Measurements from ENCODE around the gene OR8B4. TPM values are rescaled to one million over a fixed set of nuclear protein-coding genes. Genes with fewer than 3 reads are reported as not detected.

The OR8B4 gene
- total RNA-seq, 1 experiment from 2014 or later, result not detected

DNA sequence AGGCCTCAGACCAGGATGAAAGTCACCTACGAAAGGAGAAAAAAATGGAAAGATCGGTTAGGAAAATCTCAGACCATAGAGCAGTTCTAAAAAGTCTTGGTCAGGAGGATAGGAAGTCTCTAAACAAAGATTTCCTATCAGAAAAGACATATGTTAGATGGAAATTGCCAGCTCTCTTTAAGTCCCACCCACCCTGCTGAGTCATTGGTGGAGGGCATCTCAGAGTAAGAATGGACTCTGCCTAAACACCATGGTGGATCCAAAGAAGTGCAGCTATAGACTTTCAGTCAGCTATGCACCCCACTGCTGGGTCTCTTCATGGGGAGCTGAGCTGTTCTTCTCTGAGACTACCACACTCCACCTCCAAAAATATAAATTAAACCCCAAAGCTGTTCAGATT, 44.1 kb downstream of the OR8B4 start:
- no peaks in the 10 kb centered on the region for H3K4me1 ChIP-seq (ENCODE audit: insufficient read depth, low read length, poor library complexity, severe bottlenecking)
- ChIA-PET CTCF (no interaction called here), POLR2A (ENCODE audit: low non-redundant PET) (no interaction called here)
- DNase-seq (ENCODE audit: low spot score), result peak; percentile 24
- no peaks in the 10 kb centered on the region for H3K9me3 ChIP-seq (ENCODE audit: low read depth, low read length, poor library complexity, severe bottlenecking)
- intact Hi-C loops (cut with micrococcal nuclease; ENCODE audit: unreplicated experiment), result no loop called here
- H3K36me3 ChIP-seq (ENCODE audit: insufficient read depth, low read length, poor library complexity, severe bottlenecking), result no peaks in the 10 kb centered on the region
- H3K27me3 ChIP-seq (replicated peaks; ENCODE audit: insufficient read depth, low read depth, low read length, poor library complexity), result no peaks in the 10 kb centered on the region
- no peak overlapping the region for H3K27ac ChIP-seq (ENCODE audit: low read depth, low read length, poor library complexity, severe bottlenecking)
- TF ChIP-seq, protein P1, sequence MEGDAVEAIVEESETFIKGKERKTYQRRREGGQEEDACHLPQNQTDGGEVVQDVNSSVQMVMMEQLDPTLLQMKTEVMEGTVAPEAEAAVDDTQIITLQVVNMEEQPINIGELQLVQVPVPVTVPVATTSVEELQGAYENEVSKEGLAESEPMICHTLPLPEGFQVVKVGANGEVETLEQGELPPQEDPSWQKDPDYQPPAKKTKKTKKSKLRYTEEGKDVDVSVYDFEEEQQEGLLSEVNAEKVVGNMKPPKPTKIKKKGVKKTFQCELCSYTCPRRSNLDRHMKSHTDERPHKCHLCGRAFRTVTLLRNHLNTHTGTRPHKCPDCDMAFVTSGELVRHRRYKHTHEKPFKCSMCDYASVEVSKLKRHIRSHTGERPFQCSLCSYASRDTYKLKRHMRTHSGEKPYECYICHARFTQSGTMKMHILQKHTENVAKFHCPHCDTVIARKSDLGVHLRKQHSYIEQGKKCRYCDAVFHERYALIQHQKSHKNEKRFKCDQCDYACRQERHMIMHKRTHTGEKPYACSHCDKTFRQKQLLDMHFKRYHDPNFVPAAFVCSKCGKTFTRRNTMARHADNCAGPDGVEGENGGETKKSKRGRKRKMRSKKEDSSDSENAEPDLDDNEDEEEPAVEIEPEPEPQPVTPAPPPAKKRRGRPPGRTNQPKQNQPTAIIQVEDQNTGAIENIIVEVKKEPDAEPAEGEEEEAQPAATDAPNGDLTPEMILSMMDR (conservative IDR thresholded peaks at IDR 0.05; ENCODE audit: low read depth, low read length), result no peak
- no peak for TF ChIP-seq EZH2 (IDR thresholded peaks at IDR 0.05; ENCODE audit: borderline replicate concordance, low read depth, low read length, poor library complexity, severe bottlenecking)
- H3K4me3 ChIP-seq (ENCODE audit: low read depth, low read length, poor library complexity, severe bottlenecking), result no peak overlapping the region
- no TSS peak for BruUV-seq (replicated peaks)

DNA sequence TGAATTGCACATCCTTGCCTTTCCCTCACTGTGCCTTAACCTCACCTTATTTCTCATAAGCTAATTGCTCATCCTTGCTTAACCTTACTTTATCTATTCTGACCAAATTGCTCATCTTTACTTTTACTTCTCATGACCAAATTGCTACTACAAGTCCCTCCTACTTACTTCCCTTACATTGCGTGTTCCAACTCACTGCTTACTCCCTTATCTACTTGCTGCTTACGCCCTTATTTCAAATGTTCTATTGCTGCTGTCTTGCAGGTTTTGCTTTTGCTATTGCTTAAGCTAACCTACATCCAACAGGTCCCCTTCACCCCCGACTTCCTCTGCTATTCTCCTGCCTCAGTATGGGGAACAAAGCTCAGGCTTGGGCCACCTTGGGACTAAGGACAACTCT, 48.4 kb downstream of the OR8B4 start:
- intact Hi-C loops (cut with micrococcal nuclease; ENCODE audit: unreplicated experiment), result no loop called here
- ChIA-PET CTCF (no interaction called here), POLR2A (ENCODE audit: low non-redundant PET) (no interaction called here)
- DNase-seq (ENCODE audit: low spot score), result no peak
- Histone ChIP-seq H3K4me1 (ENCODE audit: insufficient read depth, low read length, poor library complexity, severe bottlenecking) (no peaks in the 10 kb centered on the region), H3K4me3 (ENCODE audit: low read depth, low read length, poor library complexity, severe bottlenecking) (no peak overlapping the region), H3K27me3 (replicated peaks; ENCODE audit: insufficient read depth, low read depth, low read length, poor library complexity) (no peaks in the 10 kb centered on the region), H3K36me3 (ENCODE audit: insufficient read depth, low read length, poor library complexity, severe bottlenecking) (no peaks in the 10 kb centered on the region), H3K9me3 (ENCODE audit: low read depth, low read length, poor library complexity, severe bottlenecking) (no peaks in the 10 kb centered on the region), H3K27ac (ENCODE audit: low read depth, low read length, poor library complexity, severe bottlenecking) (no peak overlapping the region)
- TF ChIP-seq EZH2 (IDR thresholded peaks at IDR 0.05; ENCODE audit: borderline replicate concordance, low read depth, low read length, poor library complexity, severe bottlenecking), result no peak
- TF ChIP-seq, protein P1 (conservative IDR thresholded peaks at IDR 0.05; ENCODE audit: low read depth, low read length), result no peak
- BruUV-seq (replicated peaks), result no TSS peak

Other genes starting within 250 kb of the OR8B4 start
- not detected in 2 replicates for gene OR10D3, start 241.5 kb downstream of the OR8B4 start, total RNA-seq (2021)
- gene OR8G1, start 183.8 kb downstream of the OR8B4 start, total RNA-seq (2021), result not detected in 2 replicates
- gene OR8G5, start 168.5 kb downstream of the OR8B4 start, total RNA-seq (2021), result not detected in 2 replicates
- 0.41 and 0.52 TPM in 2 replicates for gene OR8D1, start 110.9 kb downstream of the OR8B4 start, total RNA-seq (2021)
- gene OR8D2, start 104.7 kb downstream of the OR8B4 start, total RNA-seq (2021), result not detected in 2 replicates
- gene OR8B2, start 40.4 kb downstream of the OR8B4 start, total RNA-seq (2021), result not detected in 2 replicates
- gene OR8B3, start 25.8 kb downstream of the OR8B4 start, total RNA-seq (2021), result not detected in 2 replicates
- gene OR8B8, start 20.8 kb upstream of the OR8B4 start, total RNA-seq (2021), result not detected in 2 replicates
- not detected in 2 replicates for gene OR8B12, start 118.8 kb upstream of the OR8B4 start, total RNA-seq (2021)
- not detected in 2 replicates for gene OR8A1, start 145.1 kb upstream of the OR8B4 start, total RNA-seq (2021)
- not detected in 2 replicates for gene PANX3, start 186.6 kb upstream of the OR8B4 start, total RNA-seq (2021)
- gene TBRG1, start 198.0 kb upstream of the OR8B4 start, total RNA-seq (2021), result 37.8 and 44.4 TPM in 2 replicates
- gene SIAE, start 248.9 kb upstream of the OR8B4 start, total RNA-seq (2021), result 11.2 and 12.0 TPM in 2 replicates
- 22.9 and 25.8 TPM in 2 replicates for gene SPA17, start 249.0 kb upstream of the OR8B4 start, total RNA-seq (2021)